Panc1 (cell line): ENCODE results near the gene PBXIP1. TPM values are rescaled to one million over a fixed set of nuclear protein-coding genes. Genes with fewer than 3 reads are reported as not detected.

Experiments used
- ATAC-seq: fragments of 200-7000 bp; cut with Tn5 transposase; 2 replicates; pipeline ENCODE4 v1.9.1; 2020; ENCODE audit warnings: mild to moderate bottlenecking, moderate library complexity
- BruUV-seq: library from RNA; stranded (reverse); fragments of 400-500 nt; replicated peaks from 2 replicates; lab custom pipeline; 2021; lab: Mats Ljungman, UMichigan
- CTCF ChIA-PET: fragments of 300-600 bp; sonication (Branson Sonifier 250); formaldehyde crosslinking; loops from one replicate; lab custom pipeline; 2022; ENCODE audit warnings: antibody characterized with exemption; lab: Charles Lee
- POLR2A ChIA-PET: fragments of 300-600 bp; sonication (Branson Sonifier 250); formaldehyde crosslinking; loops from one replicate; lab custom pipeline; 2022; ENCODE audit warnings: antibody characterized with exemption; lab: Charles Lee
- DNase-seq: peaks from one replicate; pipeline ENCODE4 v3.0.0-alpha.2; 2010; ENCODE audit warnings: low read depth, low spot score
- H3K27ac ChIP-seq: 2 replicates; pipeline ENCODE4 v1.5.1; 2011; ENCODE audit warnings: mild to moderate bottlenecking, low read length, inconsistent platforms
- H3K27me3 ChIP-seq: fragments of 200-500 bp; sonication (Bioruptor generic); 2 replicates; pipeline ENCODE4 v1.6.0; 2014; ENCODE audit warnings: low read length, inconsistent platforms; ENCODE audit not compliant: control insufficient read depth, insufficient read depth
- H3K36me3 ChIP-seq: fragments of 200-500 bp; sonication (Bioruptor generic); 2 replicates; pipeline ENCODE4 v1.5.1; 2014; ENCODE audit warnings: inconsistent platforms, mild to moderate bottlenecking, low read length, moderate library complexity; ENCODE audit not compliant: control insufficient read depth, insufficient read depth
- H3K4me1 ChIP-seq: 2 replicates; pipeline ENCODE4 v1.5.1; 2011; ENCODE audit warnings: inconsistent platforms, mild to moderate bottlenecking, low read length, moderate library complexity; ENCODE audit not compliant: control insufficient read depth, insufficient read depth
- H3K4me3 ChIP-seq, 2 experiments: 2 replicates each; pipeline ENCODE4 v1.5.1; 2011 to 2012; ENCODE audit warnings: low read depth in 2 of 2, low read length in 2 of 2, mild to moderate bottlenecking in 2 of 2, inconsistent platforms in 1 of 2, moderate library complexity in 1 of 2
- H3K9me3 ChIP-seq: fragments of 200-500 bp; sonication (Bioruptor generic); 2 replicates; pipeline ENCODE4 v1.5.1; 2014; ENCODE audit warnings: low read depth, mild to moderate bottlenecking, inconsistent platforms, low read length, moderate library complexity; ENCODE audit not compliant: control insufficient read depth, insufficient read depth
- CTCF ChIP-seq: fragments of 450-650 bp; IDR thresholded peaks from 2 replicates; pipeline ENCODE4 v1.5.1; 2017; ENCODE audit warnings: mild to moderate bottlenecking
- POLR2AphosphoS5 ChIP-seq: IDR thresholded peaks from 2 replicates; pipeline ENCODE4 v1.6.1; 2012; ENCODE audit warnings: mild to moderate bottlenecking, low read depth, low read length, moderate library complexity
- REST ChIP-seq, 2 experiments: IDR thresholded peaks; 2 replicates each; pipeline ENCODE4 v1.6.1; 2011 to 2012; ENCODE audit warnings: low read depth in 2 of 2, control low read depth in 1 of 2, low read length in 1 of 2, mild to moderate bottlenecking in 1 of 2, moderate library complexity in 1 of 2; ENCODE audit not compliant: insufficient read depth in 1 of 2
- SIN3A ChIP-seq: IDR thresholded peaks from 2 replicates; pipeline ENCODE4 v1.6.1; 2012; ENCODE audit warnings: low read depth, mild to moderate bottlenecking, low read length, moderate library complexity, borderline replicate concordance; ENCODE audit not compliant: insufficient read depth
- TCF7L2 ChIP-seq: IDR thresholded peaks from 2 replicates; pipeline ENCODE4 v1.6.1; 2011; ENCODE audit warnings: mild to moderate bottlenecking, low read depth, low read length, inconsistent platforms
- in situ Hi-C: cut with HindIII; loops from 2 replicates; pipeline ENCODE4 v1.10.0; 2016; ENCODE audit warnings: low sequenced_read_pairs, low pct_unique_long_range_greater_than_20kb
- intact Hi-C: fragments of 100-400 bp; cut with micrococcal nuclease; formaldehyde crosslinking; loops from one replicate; pipeline ENCODE4 v1.10.0; 2022; ENCODE audit not compliant: unreplicated experiment
- total RNA-seq: library from RNA; stranded (reverse); gene quantifications from one replicate; pipeline ENCODE4 v1.2.1, GENCODE V29; 2021; ENCODE audit not compliant: unreplicated experiment

The PBXIP1 gene
- total RNA-seq, 1 experiment from 2014 or later: 40.7 TPM

GRCh38 chr1:154999571-155000410, 43.9 kb upstream of the PBXIP1 start:
- BruUV-seq: no TSS peak
- ATAC-seq (no peak), DNase-seq (no peak)
- in situ Hi-C loops: no loop called here
- Histone ChIP-seq H3K9me3 (no peaks in the 10 kb centered on the region), H3K4me1 (peaks cover 17% of the 10 kb centered on the region), H3K27me3 (no peaks in the 10 kb centered on the region), H3K4me3 (peak overlapping the region; percentile 69 to 74), H3K36me3 (peaks cover 3% of the 10 kb centered on the region; the same call in 1 of the 2 replicates), H3K27ac (peak overlapping the region; percentile 79)
- TF ChIP-seq SIN3A (no peak), REST (IDR thresholded peaks at IDR 0.05; ENCODE audit: insufficient read depth in 1 of 2, low read depth in 2 of 2, low read length in 1 of 2) (no peak), CTCF (0 out of 2 replicates have a peak, but pooled peaks have one; percentile 43)
- POLR2A ChIA-PET: interaction anchor here (0.6 to 1.0 kb wide), 2 partner anchors 17 to 208 kb away, joined by 3 to 10 read pairs; partner anchors contain the start of gene FLAD1
- intact Hi-C loops: loop anchor here (5.0 kb wide), 1 partner anchor 272 kb away; no protein-coding TSS in a partner anchor
- CTCF ChIA-PET: interaction anchor here (0.6 to 1.3 kb wide), 2 partner anchors 16 to 53 kb away, joined by 3 to 5 read pairs; partner anchors contain the start of gene FLAD1

GRCh38 chr1:154998818-154999570, 43.1 kb upstream of the PBXIP1 start:
- CTCF ChIA-PET: interaction anchor here (0.6 to 1.3 kb wide), 5 partner anchors 13 to 54 kb away, joined by 3 to 7 read pairs (median 5); partner anchors contain the start of gene FLAD1
- Histone ChIP-seq H3K9me3 (no peaks in the 10 kb centered on the region), H3K36me3 (peaks cover 3% of the 10 kb centered on the region; the same call in 1 of the 2 replicates), H3K4me3 (peak overlapping the region; percentile 11 to 41; a peak in 3 of 4 replicates), H3K27ac (peak overlapping the region; percentile 29; the same call in 1 of the 2 replicates), H3K4me1 (peaks cover 11% of the 10 kb centered on the region), H3K27me3 (no peaks in the 10 kb centered on the region)
- BruUV-seq: no TSS peak
- POLR2A ChIA-PET: no interaction called here
- in situ Hi-C loops: no loop called here
- intact Hi-C loops: no loop called here
- no peak for ATAC-seq
- no peak for DNase-seq
- TF ChIP-seq POLR2AphosphoS5 (0 out of 2 replicates have a peak, but pooled peaks have one; percentile 38), CTCF (peak; percentile 98), SIN3A (no peak), TCF7L2 (peak; percentile 86)
